Calu3 (cell line): ENCODE measurements around the gene UMAD1. TPM values are rescaled to one million over a fixed set of nuclear protein-coding genes. Genes with fewer than 3 reads are reported as not detected.

Experiments used
- BruUV-seq: library from RNA; stranded (reverse); fragments of 400-500 nt; replicated peaks from 2 replicates; lab custom pipeline; 2021; lab: Mats Ljungman, UMichigan
- CTCF ChIA-PET: fragments of 300-600 bp; sonication (Branson Sonifier 250); formaldehyde crosslinking; loops from one replicate; lab custom pipeline; 2022; ENCODE audit warnings: antibody characterized with exemption; lab: Charles Lee
- DNase-seq: peaks from one replicate; pipeline ENCODE4 v3.0.0; 2022
- H3K27ac Mint-ChIP-seq: one replicate; pipeline ENCODE4 v1.8.0; 2022; ENCODE audit warnings: mixed read lengths; ENCODE audit not compliant: unreplicated experiment
- H3K27me3 Mint-ChIP-seq: one replicate; pipeline ENCODE4 v1.8.0; 2022; ENCODE audit warnings: mixed read lengths; ENCODE audit not compliant: unreplicated experiment
- H3K36me3 Mint-ChIP-seq: one replicate; pipeline ENCODE4 v1.8.0; 2022; ENCODE audit warnings: mild to moderate bottlenecking, moderate library complexity, mixed read lengths; ENCODE audit not compliant: insufficient read depth, unreplicated experiment
- H3K4me1 Mint-ChIP-seq: one replicate; pipeline ENCODE4 v1.8.0; 2022; ENCODE audit warnings: mild to moderate bottlenecking, low read depth, mixed read lengths; ENCODE audit not compliant: unreplicated experiment
- H3K4me3 Mint-ChIP-seq: one replicate; pipeline ENCODE4 v1.8.0; 2022; ENCODE audit warnings: mild to moderate bottlenecking, low read depth, moderate library complexity, mixed read lengths; ENCODE audit not compliant: unreplicated experiment
- H3K9me3 Mint-ChIP-seq: one replicate; pipeline ENCODE4 v1.8.0; 2022; ENCODE audit warnings: low read depth, mixed read lengths; ENCODE audit not compliant: unreplicated experiment
- CTCF ChIP-seq: fragments of 200-600 bp; IDR thresholded peaks from one replicate; pipeline ENCODE4 v1.8.0; 2022; ENCODE audit warnings: antibody characterized with exemption; ENCODE audit not compliant: unreplicated experiment
- intact Hi-C: fragments of 100-400 bp; cut with micrococcal nuclease; formaldehyde crosslinking; loops from one replicate; pipeline ENCODE4 v1.10.0; 2022; ENCODE audit not compliant: unreplicated experiment
- total RNA-seq: library from RNA; stranded (reverse); gene quantifications from 2 replicates; pipeline ENCODE4 v1.2.3, GENCODE V29; 2022

The UMAD1 gene
- total RNA-seq, 1 experiment from 2014 or later = 25.2 TPM

- H3K36me3 Mint-ChIP-seq = no peaks in the 10 kb centered on the region
- no peaks in the 10 kb centered on the region for H3K27me3 Mint-ChIP-seq
- H3K27ac Mint-ChIP-seq = no peak overlapping the region
- TF ChIP-seq CTCF = no peak
- no peak for DNase-seq
- H3K9me3 Mint-ChIP-seq = no peaks in the 10 kb centered on the region
- H3K4me3 Mint-ChIP-seq = no peak overlapping the region
- BruUV-seq = no TSS peak
- CTCF ChIA-PET = no interaction called here
- intact Hi-C loops = no loop called here
- H3K4me1 Mint-ChIP-seq = peaks cover 13% of the 10 kb centered on the region
These were observed 170.3 kb downstream of the UMAD1 start for GRCh38 chr7:7810826-7811225.

- no peaks in the 10 kb centered on the region for H3K9me3 Mint-ChIP-seq
- no peak overlapping the region for H3K27ac Mint-ChIP-seq
- TF ChIP-seq CTCF = no peak
- DNase-seq = no peak
- H3K4me3 Mint-ChIP-seq = no peak overlapping the region
- H3K36me3 Mint-ChIP-seq = no peaks in the 10 kb centered on the region
- peaks cover 22% of the 10 kb centered on the region for H3K4me1 Mint-ChIP-seq
- intact Hi-C loops = no loop called here
- no TSS peak for BruUV-seq
- CTCF ChIA-PET = no interaction called here
- H3K27me3 Mint-ChIP-seq = no peaks in the 10 kb centered on the region
These were observed 171.6 kb downstream of the UMAD1 start for GRCh38 chr7:7812112-7812511.

GRCh38 chr7:7815395-7815794, 174.8 kb downstream of the UMAD1 start:
- H3K27me3 Mint-ChIP-seq = no peaks in the 10 kb centered on the region
- CTCF ChIA-PET = interaction anchor here (1.0 kb wide), 1 partner anchor 13 kb away, joined by 3 read pairs; no protein-coding TSS in a partner anchor
- no peaks in the 10 kb centered on the region for H3K9me3 Mint-ChIP-seq
- BruUV-seq = no TSS peak
- no peak for DNase-seq
- TF ChIP-seq CTCF = no peak
- intact Hi-C loops = no loop called here
- no peaks in the 10 kb centered on the region for H3K36me3 Mint-ChIP-seq
- H3K4me3 Mint-ChIP-seq = no peak overlapping the region
- peaks cover 39% of the 10 kb centered on the region for H3K4me1 Mint-ChIP-seq
- peak overlapping the region; percentile 14 for H3K27ac Mint-ChIP-seq

- H3K9me3 Mint-ChIP-seq = no peaks in the 10 kb centered on the region
- no peak for DNase-seq
- CTCF ChIA-PET = no interaction called here
- no peak overlapping the region for H3K4me3 Mint-ChIP-seq
- no peak for TF ChIP-seq CTCF
- H3K27me3 Mint-ChIP-seq = no peaks in the 10 kb centered on the region
- intact Hi-C loops = no loop called here
- H3K4me1 Mint-ChIP-seq = peaks cover 39% of the 10 kb centered on the region
- no peaks in the 10 kb centered on the region for H3K36me3 Mint-ChIP-seq
- H3K27ac Mint-ChIP-seq = no peak overlapping the region
- BruUV-seq = no TSS peak
These were observed 175.5 kb downstream of the UMAD1 start for GRCh38 chr7:7816084-7816483.
